Measurements from ENCODE around the gene HHIPL1. TPM values are rescaled to one million over a fixed set of nuclear protein-coding genes. Genes with fewer than 3 reads are reported as not detected.
A peak's percentile ranks its signal among the peaks of the same experiment; 100 is the strongest.
"Not testable (repeated sequence)": the region's sequence is repeated elsewhere in the genome, so short reads cannot be mapped to it uniquely, and the experiment has no call there.

Gene HHIPL1
- total RNA-seq, 2 donors from 2014 or later: 0.44 to 0.93 TPM

DNA sequence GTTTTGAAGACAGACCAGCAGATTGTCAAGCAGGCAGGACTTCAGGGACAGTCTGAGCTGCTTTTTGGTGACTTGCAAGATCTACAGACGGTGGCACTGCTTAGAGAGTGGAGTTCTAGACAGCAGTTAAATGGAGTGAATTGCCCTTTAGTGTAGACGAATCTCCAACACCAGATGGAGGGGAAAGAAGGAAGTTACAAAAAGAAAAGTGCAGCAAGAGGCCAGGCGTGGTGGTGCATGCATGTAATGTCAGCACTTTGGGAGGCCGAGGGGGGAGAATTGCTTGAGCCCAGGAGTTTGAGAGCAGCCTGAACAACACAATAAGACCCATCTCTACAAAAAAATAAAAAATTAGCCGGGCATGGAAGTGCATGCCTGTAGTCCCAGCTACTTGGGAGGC is 8.4 kb upstream of the HHIPL1 start:
- Histone ChIP-seq H3K9ac (ENCODE audit: low read depth in 2 of 2, low read length in 2 of 2) (no peak overlapping the region), H3K27ac (no peak overlapping the region), H3K27me3 (no peaks in the 10 kb centered on the region), H3K9me3 (no peaks in the 10 kb centered on the region), H3K4me1 (no peaks in the 10 kb centered on the region), H3K4me3 (no peak overlapping the region), H3K36me3 (no peaks in the 10 kb centered on the region)
- intact Hi-C loops (cut with DNase I): no loop called here
- TF ChIP-seq, protein P1, sequence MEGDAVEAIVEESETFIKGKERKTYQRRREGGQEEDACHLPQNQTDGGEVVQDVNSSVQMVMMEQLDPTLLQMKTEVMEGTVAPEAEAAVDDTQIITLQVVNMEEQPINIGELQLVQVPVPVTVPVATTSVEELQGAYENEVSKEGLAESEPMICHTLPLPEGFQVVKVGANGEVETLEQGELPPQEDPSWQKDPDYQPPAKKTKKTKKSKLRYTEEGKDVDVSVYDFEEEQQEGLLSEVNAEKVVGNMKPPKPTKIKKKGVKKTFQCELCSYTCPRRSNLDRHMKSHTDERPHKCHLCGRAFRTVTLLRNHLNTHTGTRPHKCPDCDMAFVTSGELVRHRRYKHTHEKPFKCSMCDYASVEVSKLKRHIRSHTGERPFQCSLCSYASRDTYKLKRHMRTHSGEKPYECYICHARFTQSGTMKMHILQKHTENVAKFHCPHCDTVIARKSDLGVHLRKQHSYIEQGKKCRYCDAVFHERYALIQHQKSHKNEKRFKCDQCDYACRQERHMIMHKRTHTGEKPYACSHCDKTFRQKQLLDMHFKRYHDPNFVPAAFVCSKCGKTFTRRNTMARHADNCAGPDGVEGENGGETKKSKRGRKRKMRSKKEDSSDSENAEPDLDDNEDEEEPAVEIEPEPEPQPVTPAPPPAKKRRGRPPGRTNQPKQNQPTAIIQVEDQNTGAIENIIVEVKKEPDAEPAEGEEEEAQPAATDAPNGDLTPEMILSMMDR (IDR thresholded peaks at IDR 0.05): no peak
- no peak for DNase-seq

DNA sequence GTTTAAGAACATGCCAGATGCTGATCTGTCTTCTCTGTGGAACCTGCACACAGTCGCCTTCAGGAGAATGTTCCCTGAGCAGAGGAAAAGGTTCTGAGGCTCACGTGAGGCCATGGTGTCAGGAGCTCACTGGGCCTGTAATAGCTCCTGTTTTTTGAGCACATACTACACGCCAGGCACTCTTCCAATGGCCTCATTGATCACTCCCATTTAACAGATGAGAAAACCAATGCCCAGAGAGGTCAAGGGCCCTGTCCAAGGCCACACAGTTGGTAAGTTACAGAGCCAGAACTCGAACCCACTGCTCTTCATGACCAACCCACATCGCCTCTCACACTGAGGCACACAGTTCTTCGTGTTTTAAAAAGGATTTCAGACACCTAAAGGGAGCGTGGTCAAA is 7.3 kb upstream of the HHIPL1 start:
- H3K4me3 ChIP-seq: no peak overlapping the region
- intact Hi-C loops (cut with DNase I): no loop called here

DNA sequence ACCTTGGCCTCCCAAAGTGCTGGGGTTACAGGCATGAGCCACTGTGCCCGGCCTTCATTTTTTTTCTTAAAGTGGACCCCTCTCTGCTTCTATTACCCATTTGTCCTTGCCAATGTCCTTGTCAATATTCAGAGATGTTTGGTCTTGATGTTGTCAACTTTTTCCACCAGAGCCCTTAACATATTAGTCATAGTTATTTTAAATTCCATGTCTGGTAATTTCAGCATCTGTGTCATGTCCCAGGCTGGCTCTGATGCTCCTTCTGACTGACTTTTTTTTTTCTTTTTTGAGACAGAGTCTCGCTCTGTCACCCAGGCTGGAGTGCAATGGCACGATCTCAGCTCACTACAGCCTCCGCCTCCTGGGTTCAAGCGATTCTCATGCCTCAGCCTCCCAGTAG is 2.2 kb upstream of the HHIPL1 start:
- H3K36me3 ChIP-seq; H3K9me3 ChIP-seq; intact Hi-C loops (cut with DNase I); DNase-seq; H3K9ac ChIP-seq (ENCODE audit: low read depth in 2 of 2, low read length in 2 of 2); H3K27ac ChIP-seq; H3K4me1 ChIP-seq; H3K4me3 ChIP-seq: not testable (repeated sequence)
- peaks cover 12% of the 10 kb centered on the region for H3K27me3 ChIP-seq

More for the DNA sequence above, 7.3 kb upstream of the HHIPL1 start:
- no peak overlapping the region for H3K27ac ChIP-seq
- DNase-seq: no peak
- H3K27me3 ChIP-seq: no peaks in the 10 kb centered on the region
- H3K4me1 ChIP-seq: no peaks in the 10 kb centered on the region
- H3K9me3 ChIP-seq: no peaks in the 10 kb centered on the region
- H3K36me3 ChIP-seq: no peaks in the 10 kb centered on the region
- TF ChIP-seq, protein P1 (IDR thresholded peaks at IDR 0.05): no peak
- H3K9ac ChIP-seq (ENCODE audit: low read depth in 2 of 2, low read length in 2 of 2): no peak overlapping the region

DNA sequence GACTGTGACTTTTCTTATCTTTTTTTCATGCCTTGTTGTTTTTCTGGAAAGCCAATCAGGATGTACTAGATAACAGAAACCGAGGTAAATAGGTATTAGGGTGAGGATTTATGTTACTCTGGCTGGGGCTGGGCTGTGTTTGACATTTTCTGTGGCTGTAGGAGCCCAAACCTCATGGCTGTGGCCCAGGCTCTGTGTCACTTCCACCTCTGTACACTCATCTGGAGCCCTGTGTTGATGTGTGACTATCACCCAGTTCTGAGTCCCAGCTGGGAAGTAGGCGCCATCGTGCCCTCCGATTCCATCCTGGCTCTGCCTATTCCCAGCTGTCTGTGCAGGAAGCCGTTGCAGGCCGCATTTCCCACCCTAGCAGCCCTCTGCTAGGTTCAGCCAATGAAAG is 1.6 kb upstream of the HHIPL1 start:
- Histone ChIP-seq H3K9ac (ENCODE audit: low read depth in 2 of 2, low read length in 2 of 2) (no peak overlapping the region), H3K27ac (no peak overlapping the region), H3K4me1 (no peaks in the 10 kb centered on the region), H3K9me3 (no peaks in the 10 kb centered on the region), H3K36me3 (no peaks in the 10 kb centered on the region), H3K27me3 (peaks cover 12% of the 10 kb centered on the region), H3K4me3 (no peak overlapping the region)
- DNase-seq: no peak
- TF ChIP-seq, protein P1 (IDR thresholded peaks at IDR 0.05): no peak
- intact Hi-C loops (cut with DNase I): no loop called here

DNA sequence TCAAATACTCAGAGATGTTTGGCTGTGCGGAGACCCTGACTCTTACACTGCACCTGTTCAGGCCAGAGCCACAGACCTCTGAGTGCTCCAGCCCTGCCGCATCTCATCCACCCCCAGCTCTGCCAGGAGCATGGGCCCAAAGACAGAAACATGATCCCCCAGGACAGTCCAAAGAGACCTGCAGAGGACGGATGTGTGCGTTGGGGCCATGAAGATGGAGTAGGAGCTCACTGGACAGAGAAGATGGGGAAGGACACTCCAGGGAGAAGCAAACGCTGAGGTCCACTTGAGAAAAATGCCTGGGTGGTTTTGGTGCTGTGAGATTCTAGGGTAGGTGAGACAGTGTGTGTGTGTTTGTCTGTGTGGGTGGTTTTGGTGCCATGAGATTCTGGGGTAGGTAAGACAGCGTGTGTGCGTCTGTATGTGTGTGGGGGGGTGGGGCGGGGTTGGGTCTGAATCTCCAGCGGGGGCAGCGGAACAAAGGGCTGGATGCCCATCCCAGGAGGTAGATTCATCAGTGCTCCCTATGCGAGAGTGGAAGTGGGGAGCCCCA is 818 bp upstream of the HHIPL1 start:
- Histone ChIP-seq H3K27ac (no peak overlapping the region), H3K36me3 (no peaks in the 10 kb centered on the region), H3K9ac (ENCODE audit: low read depth in 2 of 2, low read length in 2 of 2) (no peak overlapping the region), H3K4me3 (no peak overlapping the region), H3K27me3 (peaks cover 12% of the 10 kb centered on the region), H3K9me3 (no peaks in the 10 kb centered on the region), H3K4me1 (no peaks in the 10 kb centered on the region)
- TF ChIP-seq, protein P1 (IDR thresholded peaks at IDR 0.05): no peak
- no peak for DNase-seq
- intact Hi-C loops (cut with DNase I): no loop called here

DNA sequence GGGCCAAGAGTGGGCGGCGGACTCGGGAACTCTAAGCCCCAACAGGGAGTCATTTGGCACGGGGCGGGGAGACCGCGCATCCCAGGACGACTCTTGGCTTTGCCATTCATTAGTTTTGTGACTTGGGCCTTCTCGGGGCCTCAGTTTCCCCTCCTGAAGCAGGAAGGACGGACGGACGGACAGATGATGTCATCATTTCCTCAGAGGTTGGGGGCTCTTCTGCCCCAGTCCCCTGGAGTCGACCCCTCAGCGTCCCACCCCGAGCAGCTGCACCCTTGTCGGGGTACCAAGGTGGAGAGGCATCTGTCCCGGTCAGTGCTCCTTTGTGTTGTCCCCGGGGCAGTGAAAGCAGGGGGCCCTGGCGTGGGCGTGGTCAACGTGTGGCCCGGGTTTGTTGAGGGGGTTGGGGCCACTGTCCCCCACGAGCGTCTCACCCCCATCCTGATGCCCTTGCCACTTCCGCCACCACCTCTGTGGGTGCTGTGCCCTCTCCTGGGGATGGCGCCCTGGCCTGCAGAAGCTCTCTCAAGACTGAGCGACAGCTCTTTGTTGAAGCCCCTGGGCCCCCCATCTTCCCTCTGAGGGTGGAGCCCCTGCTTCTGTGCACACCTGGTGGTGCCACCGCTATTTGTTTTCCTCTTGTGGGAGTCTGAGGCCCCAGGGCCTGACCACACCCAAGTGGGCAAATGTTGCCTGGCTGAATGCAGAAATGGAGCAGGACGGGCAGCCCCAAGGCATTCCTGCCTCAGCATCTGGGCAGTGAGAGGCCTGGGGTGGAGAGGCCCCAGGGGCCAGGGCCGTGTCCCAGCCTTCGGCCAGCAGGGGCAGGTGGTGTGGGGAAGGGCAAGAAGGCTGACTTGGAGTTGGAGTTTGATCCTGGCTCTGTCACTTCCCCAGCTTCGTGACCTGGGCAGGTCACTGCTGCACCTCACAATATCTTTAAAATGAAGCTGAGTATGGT is 896 bp downstream of the HHIPL1 start:
- TF ChIP-seq, protein P1 (IDR thresholded peaks at IDR 0.05): no peak
- Histone ChIP-seq H3K9me3 (no peaks in the 10 kb centered on the region), H3K4me1 (no peaks in the 10 kb centered on the region), H3K36me3 (no peaks in the 10 kb centered on the region), H3K4me3 (peak overlapping the region; percentile 33), H3K27me3 (peaks cover 12% of the 10 kb centered on the region), H3K27ac (no peak overlapping the region), H3K9ac (ENCODE audit: low read depth in 2 of 2, low read length in 2 of 2) (peak overlapping the region in 1 of 2 donors; percentile 26)
- intact Hi-C loops (cut with DNase I): no loop called here
- DNase-seq: no peak
